ENCODE data around the gene SPATC1L.
"Not testable (repeated sequence)": the region's sequence is repeated elsewhere in the genome, so short reads cannot be mapped to it uniquely, and the experiment has no call there.

SPATC1L gene

GRCh38 chr21:46182548-46183336 is 1.5 kb downstream of the SPATC1L start:
- DNase-seq = no peak

GRCh38 chr21:46181953-46182547 is 2.2 kb downstream of the SPATC1L start:
- no peak for DNase-seq

DNA sequence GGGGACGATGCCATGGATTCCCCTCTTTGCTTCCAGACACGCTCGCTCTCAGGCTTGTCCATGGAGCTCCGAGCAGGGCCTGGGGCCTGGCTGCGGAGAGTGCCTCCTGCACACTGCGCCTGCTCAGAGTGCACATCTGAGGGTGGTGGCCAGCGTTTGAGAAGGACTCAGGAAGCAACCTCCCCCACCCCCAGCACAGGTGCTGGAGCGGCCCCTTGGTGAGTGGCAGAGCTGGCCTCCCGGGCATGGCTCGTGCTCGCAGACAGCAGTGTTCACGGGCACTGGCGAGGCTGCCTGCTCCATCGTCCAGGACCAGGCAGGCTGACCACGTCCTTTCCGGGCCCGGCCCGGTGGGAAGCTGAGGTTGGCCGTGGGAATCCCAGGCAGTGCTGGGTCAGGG is 2.8 kb downstream of the SPATC1L start:
- no peak for DNase-seq

DNA sequence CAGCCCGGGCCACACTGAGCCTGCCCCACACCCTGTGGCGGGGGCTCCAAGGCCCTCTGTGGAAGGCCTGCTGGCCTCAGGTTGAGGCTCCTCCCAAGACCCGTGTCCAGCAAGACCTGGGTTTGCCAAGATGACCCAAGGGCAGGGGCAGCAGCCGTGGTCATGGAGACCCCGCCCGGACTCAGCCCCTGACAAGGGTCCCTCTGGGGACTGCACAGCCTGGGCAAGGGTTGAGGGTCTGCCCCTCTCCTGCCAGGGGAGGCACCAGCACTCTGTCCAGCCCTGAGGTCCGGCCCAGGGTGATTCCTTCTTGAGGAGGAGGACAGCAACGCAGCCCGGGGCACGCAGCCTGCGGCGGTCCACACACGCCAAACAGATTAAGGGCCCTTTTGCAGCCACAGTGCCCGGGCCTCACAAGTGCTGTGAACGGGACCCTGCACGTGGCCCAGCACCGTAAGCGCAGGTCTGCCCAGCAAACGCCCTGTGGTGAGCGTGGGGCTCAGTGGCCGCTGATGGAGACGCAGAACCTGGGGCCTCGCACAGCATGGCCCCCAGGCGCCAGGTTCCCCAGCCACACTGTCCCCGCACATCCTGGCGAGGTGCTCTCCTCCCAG is 3.4 kb downstream of the SPATC1L start:
- no peak for DNase-seq

- DNase-seq = no peak
Observed at GRCh38 chr21:46180079-46180722, 4.1 kb downstream of the SPATC1L start.

DNA sequence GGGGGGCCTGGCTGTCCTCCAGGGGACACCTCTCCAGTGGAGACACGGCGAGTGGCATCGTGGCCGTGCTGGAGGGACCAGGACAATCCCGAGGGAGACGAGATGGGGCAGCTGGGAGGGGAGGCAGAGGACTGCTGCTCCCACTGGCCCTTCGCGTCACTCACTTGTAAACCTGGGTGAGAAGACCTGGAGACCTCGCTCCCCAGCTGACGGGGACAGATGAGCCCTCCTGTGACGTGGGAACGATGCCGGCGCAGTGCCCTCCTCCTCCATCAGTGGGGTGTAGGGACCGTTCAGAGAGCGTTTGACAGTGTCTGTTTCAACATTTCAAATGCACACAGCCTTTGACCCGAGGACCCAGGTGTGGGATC is 4.6 kb downstream of the SPATC1L start:
- DNase-seq = no peak

GRCh38 chr21:46178961-46179360 is 5.3 kb downstream of the SPATC1L start:
- DNase-seq = no peak

- not testable (repeated sequence) for DNase-seq
Observed at GRCh38 chr21:46176443-46177129, 7.7 kb downstream of the SPATC1L start.

GRCh38 chr21:46173573-46173972 is 10.7 kb downstream of the SPATC1L start:
- DNase-seq = no peak

DNA sequence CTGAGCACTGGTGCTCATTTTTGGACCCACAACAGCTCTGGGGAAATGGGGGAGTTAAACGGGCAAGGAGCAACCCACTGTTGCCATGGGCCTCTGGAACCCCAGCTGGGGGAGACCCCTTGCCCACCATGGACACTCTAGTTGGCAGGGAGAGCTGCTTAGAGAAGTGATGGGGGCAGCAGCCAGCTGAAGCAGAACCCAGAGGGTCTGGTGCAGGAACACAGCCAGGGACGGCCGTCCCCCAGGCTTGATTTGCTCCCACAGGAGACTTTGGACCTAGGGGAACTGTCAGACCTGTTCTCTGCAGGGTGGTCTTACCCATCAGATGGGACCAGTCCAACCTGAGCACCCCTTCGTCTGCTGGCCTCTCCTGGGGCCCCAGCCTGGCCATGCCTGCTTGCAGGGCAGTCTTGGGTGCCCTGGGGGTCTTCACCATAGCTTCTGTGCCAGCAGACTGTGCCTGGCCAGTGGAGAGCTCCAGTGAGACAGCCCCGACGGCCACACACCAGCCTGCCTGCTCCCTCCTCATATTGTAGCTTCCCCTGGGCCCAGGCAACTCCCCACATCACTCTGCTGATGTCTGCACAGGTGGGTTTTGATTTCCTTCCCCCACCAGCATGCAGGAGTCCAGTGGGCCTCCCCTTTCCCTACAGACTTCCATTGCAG is 11.3 kb downstream of the SPATC1L start:
- DNase-seq = no peak

GRCh38 chr21:46171996-46172862 is 12.0 kb downstream of the SPATC1L start:
- no peak for DNase-seq

DNA sequence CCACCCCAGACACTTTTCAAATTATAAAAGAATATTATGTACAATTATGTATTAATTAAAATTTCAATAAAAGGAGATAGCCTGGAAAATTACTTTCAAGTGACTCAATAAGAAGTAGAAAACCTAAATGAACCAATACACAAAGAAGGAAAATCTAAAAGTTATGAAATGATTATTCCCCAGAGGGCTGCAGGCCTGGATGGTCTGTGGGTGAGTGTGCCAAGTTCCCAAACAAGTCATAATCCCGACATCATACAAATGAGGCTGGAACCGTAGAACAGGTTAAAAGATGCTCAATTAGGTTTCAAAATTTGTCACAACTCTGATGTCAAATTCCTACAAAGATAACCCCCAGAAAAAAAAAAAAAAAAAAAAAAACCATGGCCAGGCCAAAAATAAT is 12.7 kb downstream of the SPATC1L start:
- no peak for DNase-seq

- not testable (repeated sequence) for DNase-seq
Observed at GRCh38 chr21:46170436-46171193, 13.6 kb downstream of the SPATC1L start.

- DNase-seq = no peak
Observed at GRCh38 chr21:46168659-46169386, 15.4 kb downstream of the SPATC1L start.

GRCh38 chr21:46168238-46168637 is 16.0 kb downstream of the SPATC1L start:
- DNase-seq = no peak

DNA sequence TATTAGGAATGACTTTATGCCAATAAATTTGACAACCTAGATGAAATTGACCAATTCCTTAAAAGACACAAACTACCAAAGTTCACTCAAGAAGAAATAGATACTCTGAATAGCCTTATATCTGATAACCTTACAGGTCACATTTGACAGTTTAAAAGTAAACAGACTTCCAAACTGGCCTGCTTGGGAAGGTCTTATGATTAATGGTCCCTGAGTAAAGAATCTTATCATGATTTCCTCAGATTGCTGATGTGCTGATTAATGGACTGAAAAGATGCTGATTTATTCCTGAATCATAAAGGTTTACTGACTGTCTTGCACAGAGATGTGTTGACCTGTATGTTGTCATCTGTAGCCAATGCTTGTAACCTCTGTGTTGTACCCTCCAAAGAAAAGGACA is 19.2 kb downstream of the SPATC1L start:
- DNase-seq = no peak

DNA sequence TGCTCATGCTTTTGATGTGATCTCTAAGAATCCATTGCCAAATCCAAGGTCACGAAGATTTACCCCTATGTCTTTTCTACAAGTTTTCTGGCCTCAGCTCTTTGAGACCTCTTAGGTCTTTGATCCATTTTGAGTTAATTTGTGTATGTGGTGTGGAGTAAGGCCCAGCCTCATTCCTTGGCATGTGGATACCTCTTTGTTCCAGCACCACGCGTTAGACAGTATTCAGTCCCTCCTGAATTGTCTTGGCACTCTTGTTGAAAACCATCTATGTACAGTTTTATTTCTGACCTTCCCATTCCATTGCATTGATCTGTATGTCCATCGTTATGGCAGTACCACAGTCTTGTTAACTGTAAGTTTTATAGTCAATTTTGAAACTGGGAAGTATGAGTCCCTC is 20.9 kb downstream of the SPATC1L start:
- DNase-seq = no peak

DNA sequence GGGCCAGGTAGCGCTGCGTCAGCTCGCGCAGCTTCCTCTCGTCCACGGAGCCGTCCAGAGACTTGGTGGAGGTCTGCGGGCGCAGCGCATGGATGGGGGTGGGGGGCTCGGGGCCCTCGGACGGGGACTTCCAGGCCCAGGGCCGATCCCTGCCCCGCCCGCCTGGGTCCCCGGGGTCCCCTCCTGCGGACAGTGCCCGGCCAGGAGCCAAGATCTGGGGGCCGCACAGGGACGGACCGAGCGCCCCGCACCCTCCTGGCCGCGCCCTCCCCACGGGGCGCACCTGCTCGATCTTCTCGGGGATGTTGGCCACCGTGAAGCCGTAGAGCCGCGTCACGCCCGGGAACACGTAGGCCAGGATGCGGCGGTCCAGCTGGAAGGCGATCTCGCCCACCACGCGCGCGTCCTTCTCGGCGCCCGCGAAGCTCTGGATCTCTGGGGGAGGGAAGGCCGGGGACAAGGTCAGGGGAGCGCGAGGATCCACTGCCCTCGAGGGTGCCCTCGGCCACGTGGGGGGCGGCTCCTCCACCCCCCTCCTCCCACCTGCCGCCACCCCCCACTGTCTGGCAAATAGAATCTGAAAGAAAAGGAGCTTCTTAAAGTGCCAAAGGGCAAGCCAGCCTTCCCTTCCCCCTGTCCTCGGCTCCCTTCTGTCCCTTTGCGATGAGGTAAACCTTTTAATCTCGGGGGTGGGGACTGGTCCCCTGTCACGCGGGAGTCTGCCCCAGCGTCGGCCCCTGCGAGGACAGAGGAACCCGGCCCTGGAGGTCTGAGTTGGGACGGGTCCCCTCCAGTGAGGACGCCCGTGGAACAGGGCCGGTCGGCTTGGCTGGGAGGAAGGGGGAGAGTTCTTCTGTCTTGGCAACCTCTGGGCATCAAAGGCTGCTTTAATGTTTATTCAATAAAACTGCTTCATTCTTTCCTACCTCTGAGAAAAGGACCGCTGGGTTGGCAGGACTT is 22.3 kb downstream of the SPATC1L start:
- no peak for DNase-seq

Measured in RPMI8226 (cell line).